ENCODE results near the gene KCNH3. TPM values are rescaled to one million over a fixed set of nuclear protein-coding genes. Genes with fewer than 3 reads are reported as not detected.

The KCNH3 gene
- total and polyA plus RNA-seq, 2 of the 13 experiments (the other 11 are each of a cell fraction or from before 2014, with no cell fraction given) = 0.01 to 0.07 TPM

- in situ Hi-C loops (cut with HindIII; ENCODE audit: extremely low pct_ligation_motif_present, low pct_unique_long_range_greater_than_20kb) = no loop called here
- H3K4me2 ChIP-seq (ENCODE audit: low read depth, low read length) = no peak overlapping the region
- peaks cover 1 to 11% of the 10 kb centered on the region in 2 experiments; a peak in 1 of 5 replicates for H3K27me3 ChIP-seq (ENCODE audit: control insufficient read depth in 1 of 2, insufficient read depth in 2 of 2, low read length in 2 of 2)
- ChIA-PET POLR2A (no interaction called here), CTCF (ENCODE audit: low intra/inter-chr PET ratio, low total read pairs) (no interaction called here)
- FAIRE-seq (no peak), DNase-seq (ENCODE audit: low spot score) (no peak), ATAC-seq (no peak)
- intact Hi-C loops (cut with micrococcal nuclease; ENCODE audit: unreplicated experiment) = no loop called here
- no peaks in the 10 kb centered on the region for H3K9me3 ChIP-seq (ENCODE audit: low read length)
- no peak overlapping the region for H2AFZ ChIP-seq (ENCODE audit: low read length)
- BruUV-seq (replicated peaks) = no TSS peak
- H3K9ac ChIP-seq (ENCODE audit: insufficient read depth, low read depth, low read length) = no peak overlapping the region
- H3K4me1 ChIP-seq (ENCODE audit: insufficient read depth, low read length) = peaks cover 80% of the 10 kb centered on the region
- H3K36me3 ChIP-seq (replicated peaks in 1 of 2; ENCODE audit: control insufficient read depth in 1 of 2, insufficient read depth in 2 of 2, low read length in 2 of 2) = no peaks in the 10 kb centered on the region
- 17% methylated on average over 1 of the region's 4 CpGs for WGBS (ENCODE audit: low lambda C conversion rate)
- H4K20me1 ChIP-seq (ENCODE audit: insufficient read depth, low read length) = no peaks in the 10 kb centered on the region
- no peak overlapping the region for H3K27ac ChIP-seq (ENCODE audit: extremely low read length, insufficient read depth, low read length)
- H3K4me3 ChIP-seq (replicated peaks in 1 of 3; ENCODE audit: insufficient read depth in 1 of 3, low read depth in 2 of 3, low read length in 3 of 3) = no peak overlapping the region
- no peaks in the 10 kb centered on the region for H3K79me2 ChIP-seq (ENCODE audit: insufficient read depth, low read length)
- TF ChIP-seq KDM2A (CRISPR knock-in tag; IDR thresholded peaks at IDR 0.05; ENCODE audit: borderline replicate concordance, low read depth) = no peak
- no peak for TF ChIP-seq AGO1 (IDR thresholded peaks at IDR 0.05; ENCODE audit: low read depth, low read length, poor library complexity, severe bottlenecking)
- TF ChIP-seq ZNF790 (CRISPR knock-in tag; IDR thresholded peaks at IDR 0.05; ENCODE audit: borderline replicate concordance) = no peak
- TF ChIP-seq ZNF512 (CRISPR knock-in tag; IDR thresholded peaks at IDR 0.05) = no peak
- TF ChIP-seq ONECUT2 (CRISPR knock-in tag; IDR thresholded peaks at IDR 0.05) = no peak
- no peak for TF ChIP-seq YEATS2 (CRISPR knock-in tag; IDR thresholded peaks at IDR 0.05; ENCODE audit: borderline replicate concordance)
- TF ChIP-seq HMGXB4 (CRISPR knock-in tag; IDR thresholded peaks at IDR 0.05; ENCODE audit: borderline replicate concordance in 1 of 2, low read depth in 1 of 2) = no peak
- TF ChIP-seq KDM5A (IDR thresholded peaks at IDR 0.05; ENCODE audit: borderline replicate concordance, low read length) = no peak
- TF ChIP-seq CCDC6 (CRISPR knock-in tag; IDR thresholded peaks at IDR 0.05) = no peak
- no peak for TF ChIP-seq KMT2A (CRISPR knock-in tag; IDR thresholded peaks at IDR 0.05)
- TF ChIP-seq ATF7 (IDR thresholded peaks at IDR 0.05) = no peak
- TF ChIP-seq ATF7 (CRISPR knock-in tag; IDR thresholded peaks at IDR 0.05) = no peak
- no peak for TF ChIP-seq LCORL (IDR thresholded peaks at IDR 0.05)
- no peak for TF ChIP-seq LCORL (CRISPR knock-in tag; IDR thresholded peaks at IDR 0.05)
These were observed 7.0 kb downstream of the KCNH3 start for GRCh38 chr12:49545815-49546214.

Data from HepG2 (cell line).